Naive B cell (primary cell): Measurements from ENCODE around the gene TTC23. TPM values are rescaled to one million over a fixed set of nuclear protein-coding genes. Genes with fewer than 3 reads are reported as not detected.
A peak's percentile ranks its signal among the peaks of the same experiment; 100 is the strongest.
"Not testable (repeated sequence)": the region's sequence is repeated elsewhere in the genome, so short reads cannot be mapped to it uniquely, and the experiment has no call there.

Experiments used
- ATAC-seq, 2 donors: fragments of 150-1000 bp; cut with Tn5 transposase; 2 replicates each; pipeline ENCODE4 v1.10.0; 2021; ENCODE audit warnings: low read depth in 2 of 2, mild to moderate bottlenecking in 2 of 2, moderate library complexity in 2 of 2
- DNase-seq: peaks from one replicate; pipeline ENCODE4 v3.0.0; 2022
- H3K27ac Mint-ChIP-seq, 6 donors: one replicate each; pipeline ENCODE4 v1.8.0; 2020 to 2022; ENCODE audit warnings: mild to moderate bottlenecking in 6 of 6, mixed read lengths in 6 of 6, moderate library complexity in 5 of 6, inconsistent platforms in 2 of 6
- H3K27me3 Mint-ChIP-seq, 3 donors: one replicate each; pipeline ENCODE4 v1.8.0; 2021 to 2022; ENCODE audit warnings: mixed read lengths in 3 of 3, mild to moderate bottlenecking in 1 of 3
- H3K36me3 Mint-ChIP-seq, 2 donors: one replicate each; pipeline ENCODE4 v1.8.0; 2020 to 2022; ENCODE audit warnings: mixed read lengths in 2 of 2, inconsistent platforms in 1 of 2, mild to moderate bottlenecking in 1 of 2
- H3K4me1 Mint-ChIP-seq, 3 donors: one replicate each; pipeline ENCODE4 v1.8.0; 2020 to 2022; ENCODE audit warnings: mixed read lengths in 3 of 3, inconsistent platforms in 1 of 3, mild to moderate bottlenecking in 1 of 3, moderate library complexity in 1 of 3
- H3K4me3 Mint-ChIP-seq, 8 donors: one replicate each; pipeline ENCODE4 v1.8.0; 2020 to 2022; ENCODE audit warnings: mild to moderate bottlenecking in 8 of 8, mixed read lengths in 8 of 8, moderate library complexity in 8 of 8, inconsistent platforms in 2 of 8
- H3K9me3 Mint-ChIP-seq, 7 donors: one replicate each; pipeline ENCODE4 v1.8.0; 2020 to 2022; ENCODE audit warnings: mixed read lengths in 7 of 7, mild to moderate bottlenecking in 5 of 7, inconsistent platforms in 2 of 7, moderate library complexity in 1 of 7
- polyA plus RNA-seq, 6 donors: library from polyadenylated mRNA; unstranded; fragments of 300-500 nt; fragmentation: Illumina TruSeq; gene quantifications; one replicate each; pipeline ENCODE4 v1.2.3, GENCODE V29; 2021; ENCODE audit warnings: low read depth in 6 of 6

Gene TTC23
- polyA plus RNA-seq, 6 donors from 2014 or later = 0.58 to 1.1 (median 0.96) TPM; not detected in 3

DNA sequence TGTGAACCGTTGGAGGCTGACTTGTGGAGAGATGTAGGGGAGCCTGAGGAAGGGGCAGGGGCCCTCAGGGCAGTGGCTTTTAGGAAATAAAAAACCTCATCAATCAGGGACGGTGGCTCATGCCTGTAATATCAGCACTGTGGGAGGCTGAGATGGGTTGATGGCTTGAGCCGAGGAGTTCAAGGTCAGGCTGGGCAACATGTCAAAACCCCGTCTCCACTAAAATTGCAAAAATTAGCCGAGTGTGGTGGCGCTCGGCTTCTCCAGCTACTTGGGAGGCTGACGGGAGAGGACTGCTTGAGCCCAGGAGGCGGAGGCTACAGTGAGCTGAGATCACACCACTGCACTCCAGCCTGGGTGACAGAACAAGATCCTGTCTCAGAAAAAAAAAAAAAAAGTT lies 7.6 kb downstream of the TTC23 start:
- H3K27ac Mint-ChIP-seq = no peak overlapping the region
- no peaks in the 10 kb centered on the region for H3K36me3 Mint-ChIP-seq

DNA sequence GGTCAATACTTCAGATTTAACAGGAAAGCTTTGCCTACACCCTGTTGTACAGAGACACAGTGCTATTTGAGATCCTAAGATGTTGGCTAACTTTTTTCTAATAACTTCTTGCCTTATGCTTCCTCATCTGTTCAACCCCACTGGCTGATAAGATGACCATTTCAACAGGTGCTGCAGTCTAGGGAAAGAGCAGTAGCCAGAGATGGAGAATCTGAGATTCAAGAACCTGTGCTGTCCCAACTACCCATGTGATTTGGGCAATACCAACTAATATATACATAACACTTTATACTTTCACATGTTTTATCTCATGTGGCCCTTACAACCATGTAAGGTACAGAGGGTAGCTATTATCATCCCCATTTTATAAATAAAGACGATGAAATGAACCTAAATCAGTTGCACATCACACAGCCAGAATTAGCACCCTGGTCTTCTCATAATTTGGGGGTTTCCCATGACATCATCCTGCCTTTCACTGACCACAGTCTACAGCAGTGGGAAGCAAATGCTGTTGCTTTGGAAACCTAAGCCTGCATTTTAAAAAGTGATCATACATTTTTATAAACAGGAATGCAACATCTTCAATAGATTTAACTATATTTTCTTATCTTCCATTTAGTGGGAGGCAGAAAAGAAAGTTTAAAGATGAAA lies 9.7 kb downstream of the TTC23 start:
- H3K27me3 Mint-ChIP-seq = peaks cover 0 to 12% (median 0%) of the 10 kb centered on the region in 3 donors
- no peak overlapping the region for H3K4me3 Mint-ChIP-seq
- H3K36me3 Mint-ChIP-seq = no peaks in the 10 kb centered on the region
- H3K27ac Mint-ChIP-seq = no peak overlapping the region
- DNase-seq = no peak
- peaks cover 0 to 6% (median 0%) of the 10 kb centered on the region in 3 donors for H3K4me1 Mint-ChIP-seq
- ATAC-seq = peak; percentile 64 to 72
- H3K9me3 Mint-ChIP-seq = peaks cover 0 to 2% (median 0%) of the 10 kb centered on the region in 7 donors

More for the DNA sequence above, 7.6 kb downstream of the TTC23 start:
- ATAC-seq (no peak), DNase-seq (no peak)
- H3K4me1 Mint-ChIP-seq = peaks cover 0 to 6% (median 0%) of the 10 kb centered on the region in 3 donors
- H3K9me3 Mint-ChIP-seq = no peaks in the 10 kb centered on the region
- H3K4me3 Mint-ChIP-seq = no peak overlapping the region
- peaks cover 0 to 12% (median 0%) of the 10 kb centered on the region in 3 donors for H3K27me3 Mint-ChIP-seq

DNA sequence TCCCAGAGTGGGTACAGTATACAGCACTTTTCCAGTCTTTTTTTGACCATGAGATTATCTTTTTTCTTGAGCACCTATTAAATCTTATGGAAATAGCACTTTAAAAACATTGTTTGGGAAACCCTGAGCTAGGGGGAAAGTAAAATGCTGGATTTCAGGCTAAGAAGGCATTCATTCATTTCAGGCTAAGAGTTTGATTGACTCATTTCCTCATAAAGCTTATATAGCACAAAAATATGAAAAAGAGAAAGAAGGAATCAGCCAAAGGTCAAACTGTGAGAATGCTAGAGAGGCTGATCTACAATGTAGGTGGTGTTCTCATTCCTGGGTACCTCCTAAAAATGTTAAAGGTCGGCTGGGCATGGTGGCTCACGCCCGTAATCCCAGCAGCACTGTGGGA lies 10.5 kb downstream of the TTC23 start:
- DNase-seq = no peak
- Mint-ChIP-seq H3K4me1 (peaks cover 0 to 6% (median 0%) of the 10 kb centered on the region in 3 donors), H3K36me3 (no peaks in the 10 kb centered on the region), H3K27me3 (peaks cover 0 to 12% (median 0%) of the 10 kb centered on the region in 3 donors), H3K4me3 (no peak overlapping the region), H3K27ac (no peak overlapping the region), H3K9me3 (peaks cover 0 to 2% (median 0%) of the 10 kb centered on the region in 7 donors)
- no peak for ATAC-seq

DNA sequence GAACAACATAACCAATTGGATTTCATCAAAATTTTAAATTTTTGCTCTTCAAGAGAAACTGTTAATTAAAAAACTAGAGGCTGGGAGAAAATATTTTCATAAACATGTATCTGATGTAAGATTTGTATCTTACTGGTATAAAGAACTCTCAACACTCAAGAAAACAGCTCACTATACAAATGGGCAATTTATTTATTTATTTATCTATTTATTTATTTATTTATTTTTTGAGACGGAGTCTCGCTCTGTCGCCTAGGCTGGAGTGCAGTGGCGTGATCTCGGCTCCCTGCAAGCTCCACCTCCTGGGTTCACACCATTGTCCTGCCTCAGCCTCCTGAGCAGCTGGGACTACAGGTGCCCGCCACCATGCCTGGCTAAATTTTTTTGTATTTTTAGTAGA lies 15.2 kb downstream of the TTC23 start:
- H3K27ac Mint-ChIP-seq, H3K9me3 Mint-ChIP-seq, DNase-seq, H3K4me1 Mint-ChIP-seq, H3K4me3 Mint-ChIP-seq, H3K36me3 Mint-ChIP-seq, H3K27me3 Mint-ChIP-seq, ATAC-seq: not testable (repeated sequence)

DNA sequence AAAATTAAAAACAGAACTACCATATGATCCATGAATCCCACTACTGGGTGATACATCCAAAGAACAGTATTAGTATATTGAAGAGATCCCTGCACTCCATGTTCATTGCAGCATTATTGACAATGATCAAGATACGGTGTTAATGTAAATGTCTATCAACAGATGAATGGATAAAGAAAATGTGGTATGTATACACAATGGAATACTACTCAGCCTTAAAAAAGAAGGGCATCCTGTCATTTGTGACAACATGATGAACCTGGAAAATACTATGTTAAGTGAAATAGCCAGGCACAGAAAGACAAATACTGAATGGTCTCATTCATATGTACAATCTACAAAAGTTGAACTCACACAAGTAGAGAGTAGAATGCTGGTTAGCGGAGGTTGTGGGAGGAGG lies 16.6 kb downstream of the TTC23 start:
- ATAC-seq (no peak), DNase-seq (no peak)
- no peak overlapping the region for H3K4me3 Mint-ChIP-seq
- H3K27me3 Mint-ChIP-seq = no peaks in the 10 kb centered on the region
- H3K27ac Mint-ChIP-seq = no peak overlapping the region
- H3K9me3 Mint-ChIP-seq = peaks cover 0 to 9% (median 3%) of the 10 kb centered on the region in 7 donors
- H3K36me3 Mint-ChIP-seq = no peaks in the 10 kb centered on the region
- H3K4me1 Mint-ChIP-seq = no peaks in the 10 kb centered on the region

DNA sequence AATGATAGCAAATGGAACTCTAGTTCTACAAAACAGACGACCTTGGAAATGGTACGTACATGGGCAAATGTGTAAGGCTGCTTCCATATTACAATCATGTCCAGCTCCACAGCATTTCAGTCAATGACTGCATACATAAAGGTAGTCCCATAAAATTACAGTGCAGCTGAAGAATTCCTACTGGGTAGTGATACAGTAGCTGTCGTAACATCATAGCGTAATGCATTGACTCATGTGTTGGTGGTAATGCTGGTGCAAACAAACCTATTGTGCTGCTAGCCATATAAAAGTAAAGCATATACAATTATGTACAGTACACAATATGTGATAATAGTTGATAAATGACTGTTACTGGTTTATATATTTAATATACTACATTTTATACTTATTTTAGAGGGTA lies 18.5 kb downstream of the TTC23 start:
- H3K36me3 Mint-ChIP-seq = no peaks in the 10 kb centered on the region
- H3K4me1 Mint-ChIP-seq = no peaks in the 10 kb centered on the region
- no peak overlapping the region for H3K4me3 Mint-ChIP-seq
- DNase-seq (no peak), ATAC-seq (no peak)
- H3K27ac Mint-ChIP-seq = no peak overlapping the region
- no peaks in the 10 kb centered on the region for H3K27me3 Mint-ChIP-seq
- H3K9me3 Mint-ChIP-seq = peaks cover 0 to 7% (median 3%) of the 10 kb centered on the region in 7 donors

DNA sequence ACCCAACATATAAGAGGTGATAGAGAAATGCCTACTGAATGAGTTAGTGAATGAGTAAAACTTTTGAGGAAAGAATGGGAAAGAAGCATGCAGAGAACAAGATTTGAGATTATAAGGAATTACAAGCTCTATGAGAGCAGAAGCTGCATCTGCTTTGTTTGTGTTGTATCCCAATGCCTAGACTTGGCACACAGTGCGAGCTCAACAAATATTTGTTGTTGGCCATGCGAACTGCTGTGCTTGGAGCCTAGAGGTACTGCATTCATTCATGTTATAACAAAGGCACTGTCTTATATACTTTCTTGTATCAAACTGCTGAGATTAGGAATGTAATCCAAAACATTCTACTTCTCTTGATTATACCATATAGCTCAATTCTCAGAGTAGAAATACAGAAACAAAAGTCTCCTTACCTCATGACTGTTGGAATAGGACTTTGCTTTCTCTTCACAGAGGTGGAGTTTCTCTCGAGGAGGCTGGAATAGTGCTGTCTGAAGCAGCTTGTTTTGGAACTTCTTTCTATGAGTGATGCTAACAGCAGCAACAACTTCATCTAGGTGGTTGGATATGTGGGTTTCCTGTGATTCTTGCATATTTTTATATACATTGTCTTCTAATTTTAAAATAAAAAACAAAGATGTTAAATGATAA lies 21.1 kb downstream of the TTC23 start:
- no peaks in the 10 kb centered on the region for H3K27me3 Mint-ChIP-seq
- no peak overlapping the region for H3K4me3 Mint-ChIP-seq
- peaks cover 0 to 7% (median 3%) of the 10 kb centered on the region in 7 donors for H3K9me3 Mint-ChIP-seq
- no peak for DNase-seq
- H3K4me1 Mint-ChIP-seq = no peaks in the 10 kb centered on the region
- H3K27ac Mint-ChIP-seq = no peak overlapping the region
- H3K36me3 Mint-ChIP-seq = no peaks in the 10 kb centered on the region
- no peak for ATAC-seq

DNA sequence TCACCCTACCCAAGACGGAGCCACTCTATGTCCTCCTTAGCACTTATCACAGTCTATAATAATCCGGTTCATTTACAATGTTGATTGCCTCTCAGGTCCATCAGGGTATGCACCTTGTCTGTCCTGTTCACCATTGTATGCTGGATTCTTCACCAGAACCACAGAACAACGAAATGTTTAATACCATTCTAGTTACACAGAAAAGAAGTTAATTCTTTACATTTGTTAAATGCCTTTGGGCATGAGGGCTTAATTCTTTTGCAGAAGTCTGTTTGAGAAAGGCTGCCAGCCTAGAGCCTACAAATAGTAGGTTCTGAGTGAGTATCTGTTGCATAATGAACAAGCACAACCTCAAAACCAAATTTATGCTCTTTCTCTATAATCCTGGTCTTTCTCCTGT lies 22.6 kb downstream of the TTC23 start:
- DNase-seq (no peak), ATAC-seq (no peak)
- no peaks in the 10 kb centered on the region for H3K27me3 Mint-ChIP-seq
- no peak overlapping the region for H3K27ac Mint-ChIP-seq
- H3K36me3 Mint-ChIP-seq = no peaks in the 10 kb centered on the region
- no peaks in the 10 kb centered on the region for H3K4me1 Mint-ChIP-seq
- peaks cover 0 to 1% (median 0%) of the 10 kb centered on the region in 7 donors for H3K9me3 Mint-ChIP-seq
- no peak overlapping the region for H3K4me3 Mint-ChIP-seq

DNA sequence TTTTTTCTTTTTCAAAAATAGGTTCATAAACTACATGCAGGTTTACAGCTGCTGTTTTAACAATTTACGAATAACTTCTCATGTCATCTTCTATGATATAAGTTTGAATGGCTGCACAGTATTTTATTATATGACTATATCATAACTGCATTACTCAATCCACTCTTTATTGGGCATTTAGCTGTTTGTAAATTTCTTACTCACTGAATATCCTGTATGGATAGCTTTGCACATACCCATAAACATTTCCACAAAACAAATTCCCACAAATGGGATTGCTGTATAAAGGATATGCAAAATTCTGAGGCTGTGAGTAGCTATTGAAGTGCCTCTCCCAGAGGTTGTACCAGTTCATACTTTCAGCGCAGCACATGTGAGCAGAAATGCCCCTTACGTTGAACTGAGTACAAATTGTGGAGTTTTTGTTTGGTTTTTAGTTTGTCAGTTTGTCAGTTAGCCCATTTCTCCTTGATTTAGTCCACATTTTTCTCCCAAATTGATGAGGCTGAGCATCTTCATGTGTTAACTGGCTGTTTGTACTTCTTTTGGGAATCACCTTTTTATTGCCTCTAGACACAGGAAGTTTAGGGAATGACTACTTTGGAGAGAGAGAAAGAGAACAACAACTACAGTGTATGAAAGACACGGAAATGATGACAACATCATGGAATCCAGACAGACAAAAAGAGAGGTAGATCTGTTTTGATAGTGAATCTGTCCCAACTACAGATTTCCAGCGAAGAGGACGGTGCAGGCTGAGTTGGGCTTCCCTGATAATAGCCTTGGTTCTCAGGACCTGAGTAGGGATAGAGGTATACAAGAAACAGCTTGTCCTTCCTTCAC lies 24.8 kb downstream of the TTC23 start:
- no peak for DNase-seq
- ATAC-seq = no peak
- Mint-ChIP-seq H3K27me3 (no peaks in the 10 kb centered on the region), H3K27ac (no peak overlapping the region), H3K4me1 (no peaks in the 10 kb centered on the region), H3K9me3 (peaks cover 0 to 1% (median 0%) of the 10 kb centered on the region in 7 donors), H3K4me3 (no peak overlapping the region), H3K36me3 (no peaks in the 10 kb centered on the region)

DNA sequence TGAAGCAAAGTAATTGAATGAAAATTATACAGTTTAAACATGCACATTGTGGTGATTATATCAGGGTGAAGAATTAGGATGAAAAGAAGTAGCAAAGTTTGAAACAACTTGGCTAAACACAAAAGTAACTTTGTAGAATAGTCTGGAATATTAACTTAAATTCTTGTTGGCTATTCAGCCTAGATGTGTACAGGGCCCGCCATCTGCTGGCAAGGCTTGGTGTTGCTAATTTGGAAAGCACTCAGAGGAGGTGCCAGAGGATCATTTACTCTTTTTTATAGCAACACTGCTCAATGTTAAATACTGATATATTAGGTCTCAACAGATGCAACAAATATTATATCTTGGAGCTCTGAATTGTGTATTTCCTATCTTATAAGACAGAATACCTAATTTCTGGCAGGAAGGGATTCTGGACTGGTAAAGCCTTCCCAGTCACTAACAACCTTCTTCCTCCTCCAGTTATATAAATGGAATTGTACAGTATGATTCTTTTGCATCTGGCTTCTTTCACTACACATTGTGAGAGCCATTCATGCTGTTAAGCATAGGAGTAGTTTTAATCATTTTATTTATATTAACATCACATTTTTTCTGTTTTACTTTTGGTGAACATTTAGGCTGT lies 36.1 kb downstream of the TTC23 start:
- peak; percentile 37 to 53 for ATAC-seq
- no peaks in the 10 kb centered on the region for H3K27me3 Mint-ChIP-seq
- H3K36me3 Mint-ChIP-seq = no peaks in the 10 kb centered on the region
- H3K4me3 Mint-ChIP-seq = no peak overlapping the region
- H3K4me1 Mint-ChIP-seq = no peaks in the 10 kb centered on the region
- no peaks in the 10 kb centered on the region for H3K9me3 Mint-ChIP-seq
- no peak overlapping the region for H3K27ac Mint-ChIP-seq
- DNase-seq = peak; percentile 21

DNA sequence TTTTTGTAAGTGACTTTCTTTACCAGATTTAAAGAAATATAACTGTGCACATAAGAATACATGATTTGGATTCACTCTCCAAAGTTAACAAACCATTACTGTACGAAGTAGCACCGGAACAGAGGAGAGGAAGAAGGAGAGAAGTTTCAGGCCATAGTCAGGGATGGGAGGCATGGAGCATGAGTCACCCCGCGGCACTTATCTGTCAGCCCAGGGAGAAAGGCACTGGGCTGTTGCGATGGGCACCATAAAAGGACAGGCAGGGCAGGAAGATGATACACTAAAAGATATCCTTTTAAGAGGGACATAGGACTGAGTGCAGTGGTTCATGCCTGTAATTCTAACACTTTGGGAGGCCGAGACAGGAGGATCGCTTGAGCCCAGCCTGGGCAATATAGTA lies 37.0 kb downstream of the TTC23 start:
- DNase-seq (no peak), ATAC-seq (no peak)
- Mint-ChIP-seq H3K27me3 (no peaks in the 10 kb centered on the region), H3K9me3 (no peaks in the 10 kb centered on the region), H3K4me3 (no peak overlapping the region), H3K27ac (peak overlapping the region in 1 of 6 donors; percentile 42), H3K4me1 (no peaks in the 10 kb centered on the region), H3K36me3 (no peaks in the 10 kb centered on the region)

DNA sequence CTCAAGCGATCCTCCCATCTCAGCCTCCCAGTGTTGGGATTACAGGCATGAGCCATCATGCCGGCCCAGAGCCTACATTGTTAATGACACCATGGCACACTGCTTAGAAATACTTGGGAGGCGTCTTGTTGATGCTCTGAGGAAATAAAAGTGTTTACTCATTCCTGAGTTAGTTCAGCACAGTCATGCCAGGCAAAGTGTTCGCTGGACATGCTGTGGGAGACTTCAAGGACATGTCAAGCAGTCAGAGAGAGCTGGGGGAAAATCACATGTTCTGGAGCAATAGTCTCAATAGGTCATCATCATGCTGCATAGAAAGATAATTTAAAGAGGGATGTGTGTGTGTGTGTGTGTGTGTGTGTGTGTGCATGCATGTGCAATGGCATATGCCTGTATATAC lies 37.5 kb downstream of the TTC23 start:
- H3K36me3 Mint-ChIP-seq = no peaks in the 10 kb centered on the region
- no peak overlapping the region for H3K4me3 Mint-ChIP-seq
- ATAC-seq = no peak
- no peak overlapping the region for H3K27ac Mint-ChIP-seq
- H3K27me3 Mint-ChIP-seq = no peaks in the 10 kb centered on the region
- no peak for DNase-seq
- H3K9me3 Mint-ChIP-seq = no peaks in the 10 kb centered on the region
- no peaks in the 10 kb centered on the region for H3K4me1 Mint-ChIP-seq

DNA sequence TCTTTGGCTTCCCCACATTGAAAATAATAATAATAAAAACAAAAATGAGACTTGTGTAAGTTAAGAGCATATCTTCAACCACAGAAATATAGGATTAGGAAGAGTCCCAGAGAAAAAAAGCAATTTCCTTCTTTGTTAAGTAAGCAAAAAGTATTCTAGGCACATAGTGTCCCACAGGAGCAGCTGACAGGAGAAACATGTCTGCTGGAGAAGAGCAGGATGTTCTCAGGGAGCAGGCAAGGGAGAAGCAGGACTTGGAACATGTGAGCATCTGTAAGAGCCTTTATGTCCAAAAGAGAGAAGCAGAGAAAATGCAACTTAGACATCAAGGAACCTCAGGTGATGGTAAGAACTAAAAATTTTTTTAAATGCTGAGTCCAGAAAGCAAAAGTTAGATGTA lies 39.0 kb downstream of the TTC23 start:
- Mint-ChIP-seq H3K4me3 (no peak overlapping the region), H3K27me3 (peaks cover 0 to 6% (median 0%) of the 10 kb centered on the region in 3 donors), H3K27ac (no peak overlapping the region), H3K4me1 (no peaks in the 10 kb centered on the region), H3K9me3 (no peaks in the 10 kb centered on the region), H3K36me3 (no peaks in the 10 kb centered on the region)
- ATAC-seq (no peak), DNase-seq (no peak)
